ENCODE results near the gene NUMB.
A peak's percentile ranks its signal among the peaks of the same experiment; 100 is the strongest.

Gene NUMB

GRCh38 chr14:73338551-73338950 is 119.8 kb downstream of the NUMB start:
- TF ChIP-seq, protein P1, sequence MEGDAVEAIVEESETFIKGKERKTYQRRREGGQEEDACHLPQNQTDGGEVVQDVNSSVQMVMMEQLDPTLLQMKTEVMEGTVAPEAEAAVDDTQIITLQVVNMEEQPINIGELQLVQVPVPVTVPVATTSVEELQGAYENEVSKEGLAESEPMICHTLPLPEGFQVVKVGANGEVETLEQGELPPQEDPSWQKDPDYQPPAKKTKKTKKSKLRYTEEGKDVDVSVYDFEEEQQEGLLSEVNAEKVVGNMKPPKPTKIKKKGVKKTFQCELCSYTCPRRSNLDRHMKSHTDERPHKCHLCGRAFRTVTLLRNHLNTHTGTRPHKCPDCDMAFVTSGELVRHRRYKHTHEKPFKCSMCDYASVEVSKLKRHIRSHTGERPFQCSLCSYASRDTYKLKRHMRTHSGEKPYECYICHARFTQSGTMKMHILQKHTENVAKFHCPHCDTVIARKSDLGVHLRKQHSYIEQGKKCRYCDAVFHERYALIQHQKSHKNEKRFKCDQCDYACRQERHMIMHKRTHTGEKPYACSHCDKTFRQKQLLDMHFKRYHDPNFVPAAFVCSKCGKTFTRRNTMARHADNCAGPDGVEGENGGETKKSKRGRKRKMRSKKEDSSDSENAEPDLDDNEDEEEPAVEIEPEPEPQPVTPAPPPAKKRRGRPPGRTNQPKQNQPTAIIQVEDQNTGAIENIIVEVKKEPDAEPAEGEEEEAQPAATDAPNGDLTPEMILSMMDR (IDR thresholded peaks at IDR 0.05; ENCODE audit: unreplicated experiment in 3 of 3), result no peak
- Mint-ChIP-seq H3K27me3 (ENCODE audit: low read depth) (no peaks in the 10 kb centered on the region), H3K4me3 (no peak overlapping the region), H3K9me3 (no peaks in the 10 kb centered on the region), H3K4me1 (peaks cover 9% of the 10 kb centered on the region), H3K27ac (no peak overlapping the region), H3K36me3 (ENCODE audit: low read depth) (peaks cover 9% of the 10 kb centered on the region)

GRCh38 chr14:73333031-73333430 is 125.3 kb downstream of the NUMB start:
- no peak overlapping the region for H3K4me3 Mint-ChIP-seq
- no peaks in the 10 kb centered on the region for H3K9me3 Mint-ChIP-seq
- H3K27me3 Mint-ChIP-seq (ENCODE audit: low read depth), result no peaks in the 10 kb centered on the region
- no peak overlapping the region for H3K27ac Mint-ChIP-seq
- H3K4me1 Mint-ChIP-seq, result peaks cover 5% of the 10 kb centered on the region
- H3K36me3 Mint-ChIP-seq (ENCODE audit: low read depth), result peaks cover 14% of the 10 kb centered on the region
- TF ChIP-seq, protein P1 (IDR thresholded peaks at IDR 0.05; ENCODE audit: unreplicated experiment in 3 of 3), result no peak

GRCh38 chr14:73325630-73326299 is 132.6 kb downstream of the NUMB start:
- TF ChIP-seq, protein P1 (IDR thresholded peaks at IDR 0.05; ENCODE audit: unreplicated experiment in 3 of 3), result no peak
- Mint-ChIP-seq H3K4me1 (peaks cover 6% of the 10 kb centered on the region), H3K27ac (no peak overlapping the region), H3K4me3 (no peak overlapping the region), H3K36me3 (ENCODE audit: low read depth) (no peaks in the 10 kb centered on the region), H3K9me3 (no peaks in the 10 kb centered on the region), H3K27me3 (ENCODE audit: low read depth) (no peaks in the 10 kb centered on the region)

GRCh38 chr14:73325063-73325462 is 133.3 kb downstream of the NUMB start:
- Mint-ChIP-seq H3K27ac (peak overlapping the region in 1 of 3 experiments; percentile 4), H3K9me3 (no peaks in the 10 kb centered on the region), H3K4me1 (peaks cover 6% of the 10 kb centered on the region), H3K27me3 (ENCODE audit: low read depth) (no peaks in the 10 kb centered on the region), H3K4me3 (no peak overlapping the region), H3K36me3 (ENCODE audit: low read depth) (no peaks in the 10 kb centered on the region)
- TF ChIP-seq, protein P1 (IDR thresholded peaks at IDR 0.05; ENCODE audit: unreplicated experiment in 3 of 3), result no peak

GRCh38 chr14:73324533-73324932 is 133.8 kb downstream of the NUMB start:
- Mint-ChIP-seq H3K27me3 (ENCODE audit: low read depth) (no peaks in the 10 kb centered on the region), H3K27ac (peak overlapping the region in 1 of 3 experiments; percentile 4), H3K4me3 (no peak overlapping the region), H3K9me3 (no peaks in the 10 kb centered on the region), H3K36me3 (ENCODE audit: low read depth) (no peaks in the 10 kb centered on the region), H3K4me1 (peaks cover 6% of the 10 kb centered on the region)
- TF ChIP-seq, protein P1 (IDR thresholded peaks at IDR 0.05; ENCODE audit: unreplicated experiment in 3 of 3), result no peak

DNA sequence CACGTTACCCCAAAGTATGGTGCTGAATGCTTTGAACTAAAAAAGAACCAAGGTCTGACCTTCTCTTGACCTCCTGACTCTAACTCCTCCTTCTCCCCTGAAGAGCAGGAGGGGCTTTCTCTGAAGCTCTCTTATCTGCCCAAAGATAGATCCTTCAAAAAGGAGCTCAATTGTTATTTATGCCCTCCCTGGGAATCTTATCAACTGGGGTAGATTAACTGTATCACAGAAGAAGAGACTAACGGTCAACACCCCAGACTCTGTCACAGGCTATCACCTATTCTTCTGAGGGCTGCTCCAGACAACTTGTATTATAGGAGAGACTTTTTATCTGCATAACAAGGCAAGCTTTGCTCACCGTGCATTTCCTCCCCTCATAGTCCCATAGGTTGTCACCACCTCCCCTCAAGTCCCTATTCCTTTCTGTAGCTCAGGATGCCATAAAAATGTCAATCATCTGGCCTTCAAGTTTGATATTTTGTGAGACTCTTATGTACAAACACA is 134.4 kb downstream of the NUMB start:
- TF ChIP-seq, protein P1 (IDR thresholded peaks at IDR 0.05; ENCODE audit: unreplicated experiment in 3 of 3), result no peak
- no peaks in the 10 kb centered on the region for H3K27me3 Mint-ChIP-seq (ENCODE audit: low read depth)
- H3K4me3 Mint-ChIP-seq, result no peak overlapping the region
- H3K27ac Mint-ChIP-seq, result no peak overlapping the region
- H3K4me1 Mint-ChIP-seq, result peaks cover 6% of the 10 kb centered on the region
- no peaks in the 10 kb centered on the region for H3K9me3 Mint-ChIP-seq
- H3K36me3 Mint-ChIP-seq (ENCODE audit: low read depth), result no peaks in the 10 kb centered on the region

Measured in nephron (organoid).